IPS DF 6.9 (cell line): ENCODE measurements around the gene NKX3-2.

ENCODE experiments used
- DNase-seq: peaks from one replicate; pipeline ENCODE4 v3.0.0-alpha.2; 2013; ENCODE audit warnings: low read depth, low spot score
- H3K27ac ChIP-seq: one replicate; pipeline ENCODE4 v1.5.1; 2013; ENCODE audit warnings: low read length, control low read depth
- H3K27me3 ChIP-seq: 2 replicates; pipeline ENCODE4 v1.6.1; 2013; ENCODE audit warnings: mild to moderate bottlenecking, low read length; ENCODE audit not compliant: control insufficient read depth, insufficient read depth
- H3K36me3 ChIP-seq: 2 replicates; pipeline ENCODE4 v1.6.1; 2013; ENCODE audit warnings: low read length; ENCODE audit not compliant: control insufficient read depth, insufficient read depth
- H3K4me1 ChIP-seq: 2 replicates; pipeline ENCODE4 v1.6.1; 2013; ENCODE audit warnings: low read length; ENCODE audit not compliant: control insufficient read depth, insufficient read depth
- H3K4me3 ChIP-seq: 2 replicates; pipeline ENCODE4 v1.5.1; 2013; ENCODE audit warnings: mild to moderate bottlenecking, low read length
- H3K9me3 ChIP-seq: 2 replicates; pipeline ENCODE4 v1.6.1; 2013; ENCODE audit warnings: low read length, inconsistent platforms; ENCODE audit not compliant: control insufficient read depth, insufficient read depth
- WGBS: extraction: QIAGEN DNeasy Blood & Tissue Kit; methylation state at CpG from one replicate; pipeline ENCODE4 v1.1.7; 2013; ENCODE audit warnings: mixed read lengths, missing lambda C conversion rate; ENCODE audit not compliant: insufficient read length, insufficient coverage; 5-methylcytosine and 5-hydroxymethylcytosine counted together

The NKX3-2 gene

DNA sequence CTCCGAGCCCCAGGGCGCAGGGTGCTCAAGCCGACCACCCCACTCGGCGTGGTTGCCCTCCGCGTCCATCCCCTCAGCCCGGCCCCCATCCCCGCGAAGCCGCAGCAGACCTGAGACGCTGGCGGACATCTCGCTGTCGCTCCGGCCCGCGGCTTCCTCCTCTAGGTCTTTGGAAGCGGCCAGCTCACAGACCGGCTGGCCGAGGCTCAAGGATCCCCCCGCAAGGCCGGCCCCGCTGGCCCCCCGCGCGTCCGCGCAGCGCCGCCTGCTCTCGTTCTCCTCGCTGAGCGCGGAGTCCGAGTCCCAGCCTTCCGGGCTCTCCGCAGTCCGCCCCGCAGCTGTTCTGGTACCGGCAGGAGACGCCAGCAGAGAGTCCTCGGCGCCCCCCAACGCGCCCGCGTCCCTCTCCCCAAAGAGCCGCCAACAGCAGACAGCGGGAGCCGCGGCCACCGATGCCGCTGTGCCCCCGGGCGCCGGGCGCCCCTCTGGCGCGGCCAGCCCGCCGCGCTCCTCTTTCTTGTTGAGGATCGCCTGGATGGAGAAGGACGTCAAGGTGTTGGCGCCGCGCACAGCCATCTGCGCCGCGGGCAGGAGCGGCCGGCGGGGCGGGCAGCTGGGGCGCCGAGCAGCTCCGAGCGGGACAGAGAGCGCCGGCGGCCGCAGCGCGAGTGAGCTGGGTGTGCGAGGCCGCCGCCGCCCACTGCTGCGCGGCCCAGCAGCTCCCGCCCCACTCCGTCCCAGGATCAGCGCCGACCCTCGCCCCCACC, at the start of gene NKX3-2:
Gene NKX3-2, minus strand, starts transcription at position 670 of the 767 bp plus-strand sequence. Its CDS starts 94 bp downstream, at position 576.
- Histone ChIP-seq H3K36me3 (no peaks in the 10 kb centered on the region), H3K27me3 (peaks cover 77% of the 10 kb centered on the region), H3K4me3 (peak within 1 kb of the TSS; percentile 40), H3K9me3 (no peaks in the 10 kb centered on the region), H3K4me1 (peaks cover 11% of the 10 kb centered on the region), H3K27ac (no peak within 1 kb of the TSS)
- DNase-seq, result no peak
- WGBS, result no CpG with 5 or more reads among the region's 96 CpGs

DNA sequence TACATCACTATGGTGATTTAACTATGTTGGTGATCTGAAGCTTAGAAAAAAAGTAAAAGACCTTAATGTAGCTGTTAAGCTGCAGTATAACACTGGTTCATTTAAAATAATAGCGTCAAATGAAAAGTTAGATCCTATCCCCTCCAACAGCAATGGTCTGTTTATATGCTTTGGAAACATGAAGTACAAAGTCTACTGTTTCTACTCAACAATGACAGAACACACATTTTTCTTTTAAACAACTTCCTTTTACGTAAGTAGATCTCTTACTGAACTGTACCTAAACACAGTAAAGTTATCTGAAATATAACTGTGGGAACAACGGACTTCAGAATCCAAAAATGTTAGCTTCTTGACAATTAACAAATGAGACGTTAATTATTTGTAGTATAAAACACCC, 47.9 kb upstream of the NKX3-2 start:
- H3K36me3 ChIP-seq, result no peaks in the 10 kb centered on the region; the same call in 1 of the 2 replicates
- H3K27ac ChIP-seq, result no peak overlapping the region
- H3K27me3 ChIP-seq, result no peaks in the 10 kb centered on the region
- no peak for DNase-seq
- H3K4me3 ChIP-seq, result no peak overlapping the region
- WGBS, result no CpG with 5 or more reads among the region's 4 CpGs
- H3K4me1 ChIP-seq, result no peaks in the 10 kb centered on the region
- H3K9me3 ChIP-seq, result no peaks in the 10 kb centered on the region

DNA sequence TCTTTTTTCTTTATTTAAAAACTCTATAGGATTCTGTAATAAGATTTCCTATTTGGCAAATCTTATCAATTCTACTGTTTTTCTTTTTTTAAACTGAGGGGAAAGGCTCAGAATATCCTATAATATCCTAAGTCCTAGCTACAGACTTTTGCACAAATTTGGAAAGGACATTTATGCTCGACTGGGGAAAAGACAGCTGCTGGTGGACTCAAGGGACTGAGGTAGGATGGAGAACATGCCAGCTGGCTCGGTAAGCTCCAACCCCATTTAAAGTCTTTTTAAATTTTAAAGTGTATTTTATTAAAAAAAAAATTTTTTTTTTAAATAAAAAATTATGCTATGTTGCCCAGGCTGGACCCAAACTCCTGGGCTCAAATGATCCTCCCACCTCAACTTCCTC, 46.5 kb upstream of the NKX3-2 start:
- H3K4me3 ChIP-seq, result no peak overlapping the region
- no CpG with 5 or more reads among the region's 2 CpGs for WGBS
- no peaks in the 10 kb centered on the region; the same call in 1 of the 2 replicates for H3K36me3 ChIP-seq
- no peaks in the 10 kb centered on the region for H3K9me3 ChIP-seq
- no peaks in the 10 kb centered on the region for H3K4me1 ChIP-seq
- no peak overlapping the region for H3K27ac ChIP-seq
- DNase-seq, result no peak
- no peaks in the 10 kb centered on the region for H3K27me3 ChIP-seq

DNA sequence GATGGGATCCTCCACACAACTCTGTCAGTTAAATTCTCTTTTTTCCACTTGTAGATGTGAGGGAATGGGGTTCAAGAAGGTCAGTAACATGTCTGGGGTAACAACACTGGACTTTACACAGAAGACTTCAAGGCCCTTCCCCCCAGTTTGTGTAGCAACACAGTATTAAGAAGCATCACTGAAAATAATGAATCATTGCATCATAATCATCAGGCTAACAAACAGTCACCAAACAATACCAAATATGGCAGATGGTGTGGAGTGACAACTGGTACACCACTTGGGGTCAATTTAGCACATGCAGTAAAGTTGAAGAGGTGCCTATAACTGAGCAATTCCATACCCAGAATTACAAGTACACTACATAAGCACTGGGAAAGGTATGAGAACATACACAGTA, 44.6 kb upstream of the NKX3-2 start:
- H3K4me3 ChIP-seq, result no peak overlapping the region
- H3K36me3 ChIP-seq, result no peaks in the 10 kb centered on the region; the same call in 1 of the 2 replicates
- DNase-seq, result no peak
- no peaks in the 10 kb centered on the region for H3K27me3 ChIP-seq
- no peak overlapping the region for H3K27ac ChIP-seq
- no peaks in the 10 kb centered on the region for H3K9me3 ChIP-seq
- H3K4me1 ChIP-seq, result no peaks in the 10 kb centered on the region

GRCh38 chr4:13584481-13584880, 40.2 kb upstream of the NKX3-2 start:
- Histone ChIP-seq H3K4me3 (no peak overlapping the region), H3K4me1 (no peaks in the 10 kb centered on the region), H3K36me3 (peaks cover 9% of the 10 kb centered on the region), H3K27ac (no peak overlapping the region), H3K27me3 (no peaks in the 10 kb centered on the region), H3K9me3 (no peaks in the 10 kb centered on the region)
- no peak for DNase-seq
- WGBS, result no CpG with 5 or more reads among the region's 5 CpGs

GRCh38 chr4:13580036-13580435, 35.7 kb upstream of the NKX3-2 start:
- H3K36me3 ChIP-seq, result peaks cover 15% of the 10 kb centered on the region
- no peaks in the 10 kb centered on the region for H3K4me1 ChIP-seq
- DNase-seq, result no peak
- H3K9me3 ChIP-seq, result no peaks in the 10 kb centered on the region
- H3K4me3 ChIP-seq, result no peak overlapping the region
- WGBS, result no CpG with 5 or more reads among the region's 2 CpGs
- no peak overlapping the region for H3K27ac ChIP-seq
- no peaks in the 10 kb centered on the region for H3K27me3 ChIP-seq

GRCh38 chr4:13577660-13578059, 33.4 kb upstream of the NKX3-2 start:
- H3K36me3 ChIP-seq, result peaks cover 15% of the 10 kb centered on the region
- H3K4me1 ChIP-seq, result no peaks in the 10 kb centered on the region
- no peak overlapping the region for H3K27ac ChIP-seq
- no peak overlapping the region for H3K4me3 ChIP-seq
- no CpG with 5 or more reads among the region's 3 CpGs for WGBS
- DNase-seq, result no peak
- H3K9me3 ChIP-seq, result no peaks in the 10 kb centered on the region
- H3K27me3 ChIP-seq, result no peaks in the 10 kb centered on the region

- H3K36me3 ChIP-seq, result peaks cover 7% of the 10 kb centered on the region
- no peak for DNase-seq
- WGBS, result no CpG with 5 or more reads among the region's 2 CpGs
Measured at GRCh38 chr4:13570916-13571315, 26.6 kb upstream of the NKX3-2 start.

GRCh38 chr4:13567125-13567524, 22.8 kb upstream of the NKX3-2 start:
- WGBS, result no CpG with 5 or more reads among the region's 5 CpGs
- no peaks in the 10 kb centered on the region for H3K27me3 ChIP-seq
- H3K27ac ChIP-seq, result no peak overlapping the region
- H3K36me3 ChIP-seq, result peaks cover 3% of the 10 kb centered on the region
- H3K9me3 ChIP-seq, result no peaks in the 10 kb centered on the region
- H3K4me3 ChIP-seq, result no peak overlapping the region
- no peaks in the 10 kb centered on the region for H3K4me1 ChIP-seq
- no peak for DNase-seq

More at GRCh38 chr4:13570916-13571315, 26.6 kb upstream of the NKX3-2 start:
- Histone ChIP-seq H3K9me3 (no peaks in the 10 kb centered on the region), H3K27ac (no peak overlapping the region), H3K4me1 (no peaks in the 10 kb centered on the region), H3K4me3 (no peak overlapping the region), H3K27me3 (no peaks in the 10 kb centered on the region)

GRCh38 chr4:13562876-13563275, 18.6 kb upstream of the NKX3-2 start:
- no peak for DNase-seq
- Histone ChIP-seq H3K4me1 (no peaks in the 10 kb centered on the region), H3K9me3 (no peaks in the 10 kb centered on the region), H3K27ac (no peak overlapping the region), H3K36me3 (no peaks in the 10 kb centered on the region), H3K4me3 (no peak overlapping the region), H3K27me3 (no peaks in the 10 kb centered on the region)
- WGBS, result no CpG with 5 or more reads among the region's 1 CpG

DNA sequence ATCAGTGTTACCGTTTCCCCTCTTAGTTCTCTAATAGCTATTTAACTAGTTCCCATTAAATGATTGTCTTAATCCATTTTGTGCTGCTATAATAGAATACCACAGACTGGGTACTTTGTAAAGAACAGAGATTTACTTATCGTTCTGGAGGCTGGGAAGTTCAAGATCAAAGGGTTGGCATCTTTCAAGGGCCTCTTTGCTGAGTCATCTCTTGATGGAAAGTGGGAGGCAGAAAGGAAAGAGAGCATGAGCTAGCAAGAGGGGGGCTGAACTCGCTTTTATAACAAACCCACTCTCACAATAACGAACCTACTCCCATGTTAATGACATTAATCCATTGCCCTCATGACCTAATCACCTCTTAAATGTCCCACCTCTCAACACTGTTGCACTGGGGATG, 17.4 kb upstream of the NKX3-2 start:
- no CpG with 5 or more reads among the region's 4 CpGs for WGBS
- H3K4me1 ChIP-seq, result no peaks in the 10 kb centered on the region
- H3K4me3 ChIP-seq, result no peak overlapping the region
- no peak for DNase-seq
- H3K27ac ChIP-seq, result no peak overlapping the region
- H3K9me3 ChIP-seq, result no peaks in the 10 kb centered on the region
- no peaks in the 10 kb centered on the region for H3K36me3 ChIP-seq
- no peaks in the 10 kb centered on the region for H3K27me3 ChIP-seq
